ENCODE results near the gene IFI44L. TPM values are rescaled to one million over a fixed set of nuclear protein-coding genes. Genes with fewer than 3 reads are reported as not detected.

The IFI44L gene
- total and polyA plus RNA-seq, 4 donors = 2.1 to 6.5 (median 2.9) TPM

DNA sequence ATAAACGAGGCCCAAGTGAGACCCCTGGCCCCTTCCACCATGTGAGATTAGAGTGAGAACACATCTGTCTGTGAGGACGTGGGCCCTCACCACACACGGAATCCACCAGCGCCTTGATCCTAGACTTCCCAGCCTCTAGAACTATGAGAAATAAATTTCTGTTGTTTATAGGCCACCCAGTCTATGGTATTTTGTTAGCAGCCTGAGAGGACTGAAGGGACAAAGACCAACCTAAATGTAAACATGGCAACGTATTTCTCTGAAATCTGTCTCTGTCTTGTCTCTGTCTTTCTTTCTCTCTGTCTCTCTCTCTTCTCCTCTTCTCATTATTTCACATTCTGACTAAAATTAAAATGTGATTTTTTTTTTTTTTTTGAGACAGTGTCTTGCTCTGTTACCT lies 15.6 kb upstream of the IFI44L start (continued):
- TF ChIP-seq, protein P1, sequence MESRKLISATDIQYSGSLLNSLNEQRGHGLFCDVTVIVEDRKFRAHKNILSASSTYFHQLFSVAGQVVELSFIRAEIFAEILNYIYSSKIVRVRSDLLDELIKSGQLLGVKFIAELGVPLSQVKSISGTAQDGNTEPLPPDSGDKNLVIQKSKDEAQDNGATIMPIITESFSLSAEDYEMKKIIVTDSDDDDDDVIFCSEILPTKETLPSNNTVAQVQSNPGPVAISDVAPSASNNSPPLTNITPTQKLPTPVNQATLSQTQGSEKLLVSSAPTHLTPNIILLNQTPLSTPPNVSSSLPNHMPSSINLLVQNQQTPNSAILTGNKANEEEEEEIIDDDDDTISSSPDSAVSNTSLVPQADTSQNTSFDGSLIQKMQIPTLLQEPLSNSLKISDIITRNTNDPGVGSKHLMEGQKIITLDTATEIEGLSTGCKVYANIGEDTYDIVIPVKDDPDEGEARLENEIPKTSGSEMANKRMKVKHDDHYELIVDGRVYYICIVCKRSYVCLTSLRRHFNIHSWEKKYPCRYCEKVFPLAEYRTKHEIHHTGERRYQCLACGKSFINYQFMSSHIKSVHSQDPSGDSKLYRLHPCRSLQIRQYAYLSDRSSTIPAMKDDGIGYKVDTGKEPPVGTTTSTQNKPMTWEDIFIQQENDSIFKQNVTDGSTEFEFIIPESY (IDR thresholded peaks at IDR 0.05) = no peak
- TF ChIP-seq RXRA (IDR thresholded peaks at IDR 0.05) = no peak

DNA sequence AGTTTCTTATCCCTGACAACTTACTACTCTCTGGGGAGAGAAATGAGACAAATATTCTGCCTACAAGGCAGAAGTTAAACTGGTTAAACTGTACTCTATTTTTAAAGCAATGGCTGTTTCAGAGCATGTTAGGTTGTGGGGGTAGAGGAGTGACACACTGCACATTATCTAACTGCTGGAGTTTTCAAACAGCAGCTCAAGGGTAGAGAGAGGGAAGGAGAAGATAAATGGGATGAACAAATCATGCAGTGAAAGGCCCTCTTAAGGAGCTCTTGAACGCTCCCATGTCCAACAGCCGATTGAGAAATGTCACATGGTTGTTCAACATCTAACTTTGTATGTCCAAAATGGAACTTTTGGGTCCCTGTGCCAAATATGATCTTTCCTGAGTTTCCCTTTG lies 14.0 kb upstream of the IFI44L start:
- TF ChIP-seq EGR1 (IDR thresholded peaks at IDR 0.05; ENCODE audit: low read depth in 2 of 2) = no peak
- TF ChIP-seq SP1 (IDR thresholded peaks at IDR 0.05) = no peak
- no peak for TF ChIP-seq YY1 (IDR thresholded peaks at IDR 0.05)
- no peak for TF ChIP-seq HNF4G (IDR thresholded peaks at IDR 0.05)
- no peak for TF ChIP-seq RAD21 (IDR thresholded peaks at IDR 0.05)
- TF ChIP-seq JUND (IDR thresholded peaks at IDR 0.05) = no peak
- no peak for TF ChIP-seq RXRA (IDR thresholded peaks at IDR 0.05)
- TF ChIP-seq, protein P2, sequence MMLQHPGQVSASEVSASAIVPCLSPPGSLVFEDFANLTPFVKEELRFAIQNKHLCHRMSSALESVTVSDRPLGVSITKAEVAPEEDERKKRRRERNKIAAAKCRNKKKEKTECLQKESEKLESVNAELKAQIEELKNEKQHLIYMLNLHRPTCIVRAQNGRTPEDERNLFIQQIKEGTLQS (IDR thresholded peaks at IDR 0.05) = no peak
- TF ChIP-seq, protein P3, sequence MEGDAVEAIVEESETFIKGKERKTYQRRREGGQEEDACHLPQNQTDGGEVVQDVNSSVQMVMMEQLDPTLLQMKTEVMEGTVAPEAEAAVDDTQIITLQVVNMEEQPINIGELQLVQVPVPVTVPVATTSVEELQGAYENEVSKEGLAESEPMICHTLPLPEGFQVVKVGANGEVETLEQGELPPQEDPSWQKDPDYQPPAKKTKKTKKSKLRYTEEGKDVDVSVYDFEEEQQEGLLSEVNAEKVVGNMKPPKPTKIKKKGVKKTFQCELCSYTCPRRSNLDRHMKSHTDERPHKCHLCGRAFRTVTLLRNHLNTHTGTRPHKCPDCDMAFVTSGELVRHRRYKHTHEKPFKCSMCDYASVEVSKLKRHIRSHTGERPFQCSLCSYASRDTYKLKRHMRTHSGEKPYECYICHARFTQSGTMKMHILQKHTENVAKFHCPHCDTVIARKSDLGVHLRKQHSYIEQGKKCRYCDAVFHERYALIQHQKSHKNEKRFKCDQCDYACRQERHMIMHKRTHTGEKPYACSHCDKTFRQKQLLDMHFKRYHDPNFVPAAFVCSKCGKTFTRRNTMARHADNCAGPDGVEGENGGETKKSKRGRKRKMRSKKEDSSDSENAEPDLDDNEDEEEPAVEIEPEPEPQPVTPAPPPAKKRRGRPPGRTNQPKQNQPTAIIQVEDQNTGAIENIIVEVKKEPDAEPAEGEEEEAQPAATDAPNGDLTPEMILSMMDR (IDR thresholded peaks at IDR 0.05; ENCODE audit: low read depth, low read length, missing input control) = no peak
- TF ChIP-seq TAF1 (conservative IDR thresholded peaks at IDR 0.05) = no peak
- no peak for DNase-seq (ENCODE audit: low spot score)
- Histone ChIP-seq H3K36me3 (ENCODE audit: control insufficient read depth in 4 of 4, insufficient read depth in 3 of 4, low read depth in 1 of 4, low read length in 3 of 4) (no peaks in the 10 kb centered on the region), H3K4me1 (ENCODE audit: control insufficient read depth in 4 of 4, insufficient read depth in 4 of 4, low read length in 3 of 4) (no peaks in the 10 kb centered on the region), H3K4me3 (ENCODE audit: low read depth in 1 of 3, low read length in 3 of 3) (no peak overlapping the region), H3K9me3 (ENCODE audit: control insufficient read depth in 4 of 4, low read length in 3 of 4) (no peaks in the 10 kb centered on the region), H3K9ac (ENCODE audit: low read depth in 1 of 2, low read length in 2 of 2) (no peak overlapping the region), H3K27ac (ENCODE audit: low read depth in 1 of 2, low read length in 2 of 2) (no peak overlapping the region), H3K27me3 (ENCODE audit: control insufficient read depth in 4 of 4, insufficient read depth in 4 of 4, low read length in 3 of 4) (no peaks in the 10 kb centered on the region)
- 82% methylated on average over 2 of the region's 2 CpGs for WGBS

DNA sequence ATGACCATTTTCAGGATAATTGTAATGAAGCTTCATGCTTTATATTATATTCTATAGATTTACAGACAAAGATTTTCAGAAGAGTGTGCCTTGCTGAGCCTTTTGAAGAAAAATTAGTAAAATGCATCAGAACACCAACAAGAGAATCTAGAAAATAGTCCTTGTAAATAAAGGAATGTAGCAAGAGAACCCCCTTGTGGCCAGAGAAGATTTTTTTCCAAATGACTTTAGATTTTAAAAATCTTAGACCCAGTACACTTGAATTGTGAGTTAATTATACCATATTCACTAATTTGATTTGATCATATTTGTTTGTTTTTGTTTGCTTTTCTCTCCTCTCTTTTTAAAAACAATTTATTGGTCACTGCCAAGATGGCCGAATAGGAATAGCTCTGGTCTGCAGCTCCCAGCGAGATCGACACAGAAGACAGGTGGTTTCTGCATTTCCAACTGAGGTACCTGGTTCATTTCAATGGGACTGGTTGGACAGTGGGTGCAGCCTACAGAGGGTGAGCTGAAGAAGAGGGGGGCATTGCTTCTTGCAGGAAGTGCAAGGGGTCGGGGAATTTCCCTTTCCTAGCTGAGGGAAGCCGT lies 12.8 kb upstream of the IFI44L start:
- peak; percentile 83 to 87 for TF ChIP-seq RAD21 (IDR thresholded peaks at IDR 0.05)
- TF ChIP-seq, protein P3 (IDR thresholded peaks at IDR 0.05; ENCODE audit: low read depth, low read length, missing input control) = peak; percentile 48
- TF ChIP-seq YY1 (IDR thresholded peaks at IDR 0.05) = no peak
- 86% methylated on average over 5 of the region's 5 CpGs for WGBS
- H3K9ac ChIP-seq (ENCODE audit: low read depth in 1 of 2, low read length in 2 of 2) = no peak overlapping the region

More for the DNA sequence above, 12.8 kb upstream of the IFI44L start:
- H3K9me3 ChIP-seq (ENCODE audit: control insufficient read depth in 4 of 4, low read length in 3 of 4) = no peaks in the 10 kb centered on the region
- no peak overlapping the region for H3K4me3 ChIP-seq (ENCODE audit: low read depth in 1 of 3, low read length in 3 of 3)
- no peaks in the 10 kb centered on the region for H3K4me1 ChIP-seq (ENCODE audit: control insufficient read depth in 4 of 4, insufficient read depth in 4 of 4, low read length in 3 of 4)
- no peaks in the 10 kb centered on the region for H3K36me3 ChIP-seq (ENCODE audit: control insufficient read depth in 4 of 4, insufficient read depth in 3 of 4, low read depth in 1 of 4, low read length in 3 of 4)
- DNase-seq (ENCODE audit: low spot score) = no peak
- no peaks in the 10 kb centered on the region for H3K27me3 ChIP-seq (ENCODE audit: control insufficient read depth in 4 of 4, insufficient read depth in 4 of 4, low read length in 3 of 4)
- no peak overlapping the region for H3K27ac ChIP-seq (ENCODE audit: low read depth in 1 of 2, low read length in 2 of 2)
